Mesendoderm (in vitro differentiated cells): ENCODE data around the gene GABPA.

Source experiments
- DNase-seq: peaks from one replicate; pipeline ENCODE4 v3.0.0; 2013
- H2AK5ac ChIP-seq: 2 replicates; pipeline ENCODE4 v1.6.1; 2013; ENCODE audit warnings: low read length, inconsistent platforms
- H2BK120ac ChIP-seq: 2 replicates; pipeline ENCODE4 v1.6.1; 2013; ENCODE audit warnings: low read depth, mild to moderate bottlenecking, low read length, moderate library complexity, mixed read lengths
- H2BK15ac ChIP-seq: replicated peaks from 2 replicates; pipeline ENCODE4 v1.6.1; 2013; ENCODE audit warnings: low read depth, mild to moderate bottlenecking, moderate library complexity
- H2BK5ac ChIP-seq: 2 replicates; pipeline ENCODE4 v1.6.1; 2013; ENCODE audit warnings: low read length, inconsistent platforms
- H3K18ac ChIP-seq: 2 replicates; pipeline ENCODE4 v1.6.1; 2013; ENCODE audit warnings: mild to moderate bottlenecking, low read length, mixed read lengths
- H3K23ac ChIP-seq: one replicate; pipeline ENCODE4 v1.6.1; 2013; ENCODE audit warnings: low read length
- H3K27ac ChIP-seq: 2 replicates; pipeline ENCODE4 v1.5.1; 2013; ENCODE audit warnings: low read depth, mild to moderate bottlenecking, inconsistent platforms, low read length, moderate library complexity
- H3K27me3 ChIP-seq: 2 replicates; pipeline ENCODE4 v1.6.1; 2013; ENCODE audit warnings: low read length, control low read depth, mild to moderate bottlenecking, inconsistent platforms; ENCODE audit not compliant: insufficient read depth, poor library complexity
- H3K36me3 ChIP-seq: 2 replicates; pipeline ENCODE4 v1.6.1; 2013; ENCODE audit warnings: low read length, inconsistent platforms; ENCODE audit not compliant: control insufficient read depth, insufficient read depth
- H3K4ac ChIP-seq: one replicate; pipeline ENCODE4 v1.6.1; 2013; ENCODE audit warnings: low read depth, mild to moderate bottlenecking, low read length, moderate library complexity
- H3K4me1 ChIP-seq: 2 replicates; pipeline ENCODE4 v1.6.1; 2013; ENCODE audit warnings: low read depth, low read length, inconsistent platforms; ENCODE audit not compliant: control insufficient read depth
- H3K4me2 ChIP-seq: 2 replicates; pipeline ENCODE4 v1.6.1; 2013; ENCODE audit warnings: low read length
- H3K4me3 ChIP-seq: 2 replicates; pipeline ENCODE4 v1.5.1; 2013; ENCODE audit warnings: mild to moderate bottlenecking, low read length
- H3K56ac ChIP-seq: one replicate; pipeline ENCODE4 v1.6.1; 2013; ENCODE audit warnings: low read length
- H3K79me1 ChIP-seq: 2 replicates; pipeline ENCODE4 v1.6.1; 2013; ENCODE audit warnings: low read length, inconsistent platforms
- H3K79me2 ChIP-seq: 2 replicates; pipeline ENCODE4 v1.6.1; 2013; ENCODE audit warnings: mild to moderate bottlenecking, low read length; ENCODE audit not compliant: control insufficient read depth, insufficient read depth
- H3K9ac ChIP-seq: 2 replicates; pipeline ENCODE4 v1.6.1; 2013; ENCODE audit warnings: low read length, inconsistent platforms
- H4K5ac ChIP-seq: one replicate; pipeline ENCODE4 v1.6.1; 2013; ENCODE audit warnings: low read length
- H4K8ac ChIP-seq: one replicate; pipeline ENCODE4 v1.6.1; 2013; ENCODE audit warnings: low read depth, mild to moderate bottlenecking, control low read depth, low read length, moderate library complexity
- WGBS: extraction: QIAGEN DNeasy Blood & Tissue Kit; methylation state at CpG from one replicate; pipeline ENCODE4 v1.1.7; 2013; ENCODE audit warnings: low lambda C conversion rate, missing lambda C conversion rate; ENCODE audit not compliant: insufficient coverage; ENCODE audit errors: extremely low coverage; 5-methylcytosine and 5-hydroxymethylcytosine counted together

GABPA gene

GRCh38 chr21:25801217-25802014, 66.6 kb downstream of the GABPA start:
- WGBS, result no CpG with 5 or more reads among the region's 20 CpGs
- peak; percentile 93 for DNase-seq
- Histone ChIP-seq H3K4me2 (no peak overlapping the region), H3K18ac (no peak overlapping the region), H3K4ac (no peak overlapping the region), H3K56ac (no peak overlapping the region), H2BK15ac (no peak overlapping the region), H3K79me2 (no peaks in the 10 kb centered on the region), H4K5ac (no peak overlapping the region), H3K9ac (no peak overlapping the region), H3K27me3 (no peaks in the 10 kb centered on the region), H3K79me1 (no peaks in the 10 kb centered on the region), H2AK5ac (no peak overlapping the region), H4K8ac (no peak overlapping the region), H3K4me1 (no peaks in the 10 kb centered on the region), H3K4me3 (no peak overlapping the region), H2BK120ac (no peak overlapping the region), H2BK5ac (no peak overlapping the region), H3K23ac (no peak overlapping the region), H3K36me3 (no peaks in the 10 kb centered on the region), H3K27ac (no peak overlapping the region)

- Histone ChIP-seq H2BK15ac (no peak overlapping the region), H3K27ac (no peak overlapping the region), H3K4me1 (no peaks in the 10 kb centered on the region), H3K79me2 (no peaks in the 10 kb centered on the region), H3K79me1 (no peaks in the 10 kb centered on the region), H4K5ac (no peak overlapping the region), H3K4me2 (no peak overlapping the region), H3K27me3 (no peaks in the 10 kb centered on the region), H2BK120ac (no peak overlapping the region), H3K23ac (no peak overlapping the region), H3K56ac (no peak overlapping the region), H3K36me3 (no peaks in the 10 kb centered on the region), H3K4ac (no peak overlapping the region), H3K18ac (no peak overlapping the region), H2BK5ac (no peak overlapping the region), H3K9ac (no peak overlapping the region), H3K4me3 (no peak overlapping the region), H2AK5ac (no peak overlapping the region), H4K8ac (no peak overlapping the region)
- DNase-seq, result no peak
- no CpG with 5 or more reads among the region's 4 CpGs for WGBS
Observed at GRCh38 chr21:25806060-25806459, 71.3 kb downstream of the GABPA start.

- Histone ChIP-seq H3K27ac (no peak overlapping the region), H2BK120ac (no peak overlapping the region), H2AK5ac (no peak overlapping the region), H3K23ac (no peak overlapping the region), H3K4me2 (no peak overlapping the region), H4K8ac (no peak overlapping the region), H4K5ac (no peak overlapping the region), H3K18ac (no peak overlapping the region), H3K79me2 (no peaks in the 10 kb centered on the region), H3K36me3 (no peaks in the 10 kb centered on the region), H3K56ac (no peak overlapping the region), H3K4me1 (no peaks in the 10 kb centered on the region), H3K27me3 (no peaks in the 10 kb centered on the region), H3K4ac (no peak overlapping the region), H2BK5ac (no peak overlapping the region), H3K4me3 (no peak overlapping the region), H3K9ac (no peak overlapping the region), H2BK15ac (no peak overlapping the region), H3K79me1 (no peaks in the 10 kb centered on the region)
- WGBS, result no CpG with 5 or more reads among the region's 6 CpGs
- no peak for DNase-seq
Observed at GRCh38 chr21:25807191-25807590, 72.4 kb downstream of the GABPA start.

- Histone ChIP-seq H3K4ac (no peak overlapping the region), H3K23ac (no peak overlapping the region), H2BK120ac (no peak overlapping the region), H4K8ac (no peak overlapping the region), H3K9ac (no peak overlapping the region), H3K56ac (no peak overlapping the region), H3K36me3 (no peaks in the 10 kb centered on the region), H3K18ac (no peak overlapping the region), H2BK5ac (no peak overlapping the region), H2AK5ac (no peak overlapping the region), H3K79me2 (no peaks in the 10 kb centered on the region), H3K79me1 (no peaks in the 10 kb centered on the region), H3K4me3 (no peak overlapping the region), H3K4me2 (no peak overlapping the region), H4K5ac (no peak overlapping the region), H2BK15ac (no peak overlapping the region), H3K4me1 (no peaks in the 10 kb centered on the region), H3K27ac (no peak overlapping the region), H3K27me3 (no peaks in the 10 kb centered on the region)
- no peak for DNase-seq
Observed at GRCh38 chr21:25809013-25809412, 74.2 kb downstream of the GABPA start.

DNA sequence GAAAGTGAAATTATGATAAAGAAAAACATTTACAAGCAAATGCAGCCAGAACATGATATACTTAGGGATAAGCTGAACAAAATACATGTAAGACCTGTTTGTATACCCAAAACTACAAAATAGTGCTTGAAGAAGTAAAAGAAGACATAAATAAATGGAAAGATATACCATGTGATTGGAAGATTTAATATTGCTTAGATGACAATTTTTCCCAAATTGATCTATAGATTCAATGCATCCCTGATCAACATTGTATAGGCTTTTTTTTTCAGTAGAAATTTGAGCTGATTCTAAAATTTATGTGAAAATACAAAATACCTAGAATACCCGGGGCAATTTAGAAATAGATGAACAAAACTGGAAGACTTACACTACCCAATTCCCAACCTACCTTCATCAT, 76.4 kb downstream of the GABPA start:
- Histone ChIP-seq H3K9ac (no peak overlapping the region), H3K56ac (no peak overlapping the region), H4K8ac (no peak overlapping the region), H2BK120ac (no peak overlapping the region), H3K27ac (no peak overlapping the region), H2BK5ac (no peak overlapping the region), H4K5ac (no peak overlapping the region), H3K36me3 (no peaks in the 10 kb centered on the region), H3K79me1 (no peaks in the 10 kb centered on the region), H3K79me2 (no peaks in the 10 kb centered on the region), H3K27me3 (no peaks in the 10 kb centered on the region), H2AK5ac (no peak overlapping the region), H2BK15ac (no peak overlapping the region), H3K4me2 (no peak overlapping the region), H3K23ac (no peak overlapping the region), H3K4me1 (no peaks in the 10 kb centered on the region), H3K4me3 (no peak overlapping the region), H3K4ac (no peak overlapping the region), H3K18ac (no peak overlapping the region)
- no peak for DNase-seq
- no CpG with 5 or more reads among the region's 1 CpG for WGBS

GRCh38 chr21:25813917-25814316, 79.1 kb downstream of the GABPA start:
- no peak overlapping the region for H3K4me2 ChIP-seq
- no peaks in the 10 kb centered on the region for H3K4me1 ChIP-seq
- H3K36me3 ChIP-seq, result no peaks in the 10 kb centered on the region
- no peak overlapping the region for H2BK120ac ChIP-seq
- H3K79me2 ChIP-seq, result no peaks in the 10 kb centered on the region
- no peaks in the 10 kb centered on the region for H3K79me1 ChIP-seq
- no peak overlapping the region for H3K23ac ChIP-seq
- no peak overlapping the region for H3K9ac ChIP-seq
- no peak overlapping the region for H3K18ac ChIP-seq
- no peak overlapping the region for H2BK15ac ChIP-seq
- H4K5ac ChIP-seq, result no peak overlapping the region
- H2BK5ac ChIP-seq, result no peak overlapping the region
- no peak overlapping the region for H2AK5ac ChIP-seq
- H3K56ac ChIP-seq, result no peak overlapping the region
- no peak overlapping the region for H4K8ac ChIP-seq
- H3K27me3 ChIP-seq, result no peaks in the 10 kb centered on the region
- no peak overlapping the region for H3K4ac ChIP-seq
- DNase-seq, result no peak
- no peak overlapping the region for H3K27ac ChIP-seq
- no peak overlapping the region for H3K4me3 ChIP-seq
- WGBS, result no CpG with 5 or more reads among the region's 1 CpG
